M059J (cell line): ENCODE results near the gene SHROOM3. TPM values are rescaled to one million over a fixed set of nuclear protein-coding genes. Genes with fewer than 3 reads are reported as not detected.
A peak's percentile ranks its signal among the peaks of the same experiment; 100 is the strongest.
"Not testable (repeated sequence)": the region's sequence is repeated elsewhere in the genome, so short reads cannot be mapped to it uniquely, and the experiment has no call there.

ENCODE experiments used
- DNase-seq: peaks from one replicate; pipeline ENCODE4 v3.0.0-alpha.2; 2012; ENCODE audit warnings: low read depth
- total RNA-seq: library from RNA; depleted of rRNA; stranded (reverse); fragments of >200 nt; shearing (Covaris generic); gene quantifications from 2 replicates; pipeline ENCODE4 v1.2.3, GENCODE V29; 2014

Gene SHROOM3
- total RNA-seq, 1 experiment from 2014 or later, result 15.7 TPM

GRCh38 chr4:76445911-76446310 lies 10.9 kb downstream of the SHROOM3 start:
- no peak for DNase-seq

- DNase-seq, result peak; percentile 58
Measured at GRCh38 chr4:76447393-76447851, 12.4 kb downstream of the SHROOM3 start.

- no peak for DNase-seq
Measured at GRCh38 chr4:76448211-76448610, 13.2 kb downstream of the SHROOM3 start.

GRCh38 chr4:76449362-76449767 lies 14.3 kb downstream of the SHROOM3 start:
- DNase-seq, result peak; percentile 74

GRCh38 chr4:76449833-76450232 lies 14.8 kb downstream of the SHROOM3 start:
- DNase-seq, result peak; percentile 16

- no peak for DNase-seq
Measured at GRCh38 chr4:76453232-76453631, 18.2 kb downstream of the SHROOM3 start.

GRCh38 chr4:76454073-76454472 lies 19.0 kb downstream of the SHROOM3 start:
- not testable (repeated sequence) for DNase-seq

- DNase-seq, result peak; percentile 72
Measured at GRCh38 chr4:76457885-76458284, 22.9 kb downstream of the SHROOM3 start.

GRCh38 chr4:76458297-76458696 lies 23.3 kb downstream of the SHROOM3 start:
- no peak for DNase-seq

- DNase-seq, result peak; percentile 61
Measured at GRCh38 chr4:76458825-76459224, 23.8 kb downstream of the SHROOM3 start.

GRCh38 chr4:76459291-76459723 lies 24.3 kb downstream of the SHROOM3 start:
- peak; percentile 93 for DNase-seq

- DNase-seq, result no peak
Measured at GRCh38 chr4:76463568-76463967, 28.5 kb downstream of the SHROOM3 start.

- DNase-seq, result no peak
Measured at GRCh38 chr4:76470064-76470463, 35.0 kb downstream of the SHROOM3 start.

GRCh38 chr4:76470532-76470931 lies 35.5 kb downstream of the SHROOM3 start:
- no peak for DNase-seq

- DNase-seq, result peak; percentile 33
Measured at GRCh38 chr4:76476571-76476970, 41.5 kb downstream of the SHROOM3 start.

GRCh38 chr4:76484654-76485053 lies 49.6 kb downstream of the SHROOM3 start:
- no peak for DNase-seq

- peak; percentile 17 for DNase-seq
Measured at GRCh38 chr4:76485450-76485849, 50.4 kb downstream of the SHROOM3 start.

- no peak for DNase-seq
Measured at GRCh38 chr4:76486588-76487276, 51.7 kb downstream of the SHROOM3 start.

GRCh38 chr4:76487621-76488020 lies 52.6 kb downstream of the SHROOM3 start:
- no peak for DNase-seq

GRCh38 chr4:76488455-76488854 lies 53.4 kb downstream of the SHROOM3 start:
- no peak for DNase-seq

GRCh38 chr4:76488888-76489685 lies 54.1 kb downstream of the SHROOM3 start:
- DNase-seq, result peak; percentile 55

GRCh38 chr4:76489686-76490161 lies 54.7 kb downstream of the SHROOM3 start:
- DNase-seq, result no peak

GRCh38 chr4:76492055-76492454 lies 57.0 kb downstream of the SHROOM3 start:
- DNase-seq, result no peak
